ENCODE results near the gene SLC2A5.

GRCh38 chr1:8987881-8988617 lies 81.4 kb downstream of the SLC2A5 start:
- TF ChIP-seq POLR2AphosphoS5 (IDR thresholded peaks at IDR 0.05) (no peak), POLR2A (IDR thresholded peaks at IDR 0.05) (no peak)

All from spleen (tissue), 3 donors.